OCI-LY7 (cell line): ENCODE data around the gene MMAB.
"Not testable (repeated sequence)": the region's sequence is repeated elsewhere in the genome, so short reads cannot be mapped to it uniquely, and the experiment has no call there.

Experiments
- CTCF ChIP-seq: fragments of 200-600 bp; sonication (generic); conservative IDR thresholded peaks from 2 replicates; pipeline ENCODE4 v1.5.1; 2014; ENCODE audit warnings: mild to moderate bottlenecking, antibody characterized with exemption, low read length, moderate library complexity, mixed read lengths
- EZH2phosphoT487 ChIP-seq: fragments of 200-600 bp; sonication (generic); IDR thresholded peaks from 2 replicates; pipeline ENCODE4 v1.6.1; 2018; ENCODE audit warnings: low read depth, borderline replicate concordance, mild to moderate bottlenecking, mixed run types, antibody characterized with exemption, low read length, moderate library complexity, mixed read lengths

- not testable (repeated sequence) for TF ChIP-seq CTCF, EZH2phosphoT487
Observed at GRCh38 chr12:109602132-109602531, 28.8 kb upstream of the MMAB start.
